ENCODE measurements around the gene PLBD1.

Gene PLBD1

DNA sequence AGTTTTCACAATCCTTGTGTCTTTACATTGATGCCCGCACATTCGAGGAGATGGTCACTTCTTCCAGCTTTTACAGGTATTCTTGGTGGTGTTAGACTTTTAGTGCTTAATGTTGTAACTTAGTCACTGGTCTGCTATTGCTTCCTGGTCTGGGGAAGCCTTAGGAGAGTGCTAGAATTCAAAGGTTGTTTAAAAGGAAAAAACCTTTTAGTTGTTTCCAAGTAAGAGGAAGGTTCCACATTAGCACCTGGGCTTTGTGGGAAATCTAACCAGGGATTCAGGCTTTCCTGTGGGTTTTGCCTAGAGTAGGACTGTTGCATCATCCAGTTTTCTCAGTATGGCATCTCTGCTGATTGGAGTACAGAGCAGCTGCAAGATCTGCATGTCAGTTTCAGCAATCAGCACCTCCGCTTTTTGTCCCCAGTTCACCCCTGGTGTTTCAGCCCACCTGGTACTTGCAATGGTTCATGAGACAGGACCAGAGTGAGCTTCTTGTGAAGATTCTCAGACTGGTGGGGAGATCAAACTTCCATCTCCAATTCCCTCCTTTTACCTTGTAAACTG, 44.0 kb upstream of the PLBD1 start:
- no peaks in the 10 kb centered on the region for H3K79me1 ChIP-seq (ENCODE audit: low read length)
- no CpG with 5 or more reads among the region's 3 CpGs for WGBS (ENCODE audit: extremely low coverage, insufficient coverage, low lambda C conversion rate)
- no peak overlapping the region for H2AK5ac ChIP-seq (ENCODE audit: low read length)
- H3K27me3 ChIP-seq (ENCODE audit: insufficient read depth, low read length, poor library complexity): no peaks in the 10 kb centered on the region
- H3K18ac ChIP-seq (ENCODE audit: low read length): no peak overlapping the region
- no peak overlapping the region for H3K56ac ChIP-seq (ENCODE audit: low read length)
- no peak for DNase-seq
- no peak overlapping the region for H3K27ac ChIP-seq (ENCODE audit: low read depth, low read length)
- no peak overlapping the region for H2BK15ac ChIP-seq (replicated peaks; ENCODE audit: low read depth)
- H3K4me3 ChIP-seq (ENCODE audit: low read length): no peak overlapping the region
- no peak overlapping the region for H3K9ac ChIP-seq (ENCODE audit: low read length)
- H3K79me2 ChIP-seq (ENCODE audit: control insufficient read depth, insufficient read depth, low read length): no peaks in the 10 kb centered on the region
- no peak overlapping the region for H2BK120ac ChIP-seq (ENCODE audit: low read depth, low read length)
- H3K23ac ChIP-seq (ENCODE audit: low read length): no peak overlapping the region
- H3K4me1 ChIP-seq (ENCODE audit: control insufficient read depth, low read depth, low read length): no peaks in the 10 kb centered on the region
- H3K36me3 ChIP-seq (ENCODE audit: control insufficient read depth, insufficient read depth, low read length): no peaks in the 10 kb centered on the region
- H4K8ac ChIP-seq (ENCODE audit: low read depth, low read length): no peak overlapping the region
- H4K5ac ChIP-seq (ENCODE audit: low read length): no peak overlapping the region
- H2BK5ac ChIP-seq (ENCODE audit: low read length): no peak overlapping the region
- H3K4ac ChIP-seq (ENCODE audit: low read depth, low read length): no peak overlapping the region
- H3K4me2 ChIP-seq (ENCODE audit: low read length): no peak overlapping the region

DNA sequence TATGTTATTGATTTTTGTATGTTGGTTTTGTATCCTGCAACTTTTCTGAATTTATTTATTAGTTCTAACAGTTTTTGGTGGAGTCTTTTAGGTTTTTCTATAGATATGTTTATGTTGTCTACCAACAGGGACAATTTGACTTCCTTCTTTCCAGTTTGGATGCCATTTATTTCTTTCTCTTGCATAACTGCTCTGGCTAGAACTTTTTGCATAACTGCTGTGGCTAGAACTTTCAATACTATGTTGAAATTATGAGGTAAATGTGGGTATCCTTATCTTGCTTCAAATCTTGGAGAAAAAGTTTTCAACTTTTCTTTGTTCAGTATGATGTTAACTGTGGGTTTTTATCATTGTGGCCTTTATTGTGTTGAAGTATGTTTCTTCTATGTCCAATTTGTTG, 39.9 kb upstream of the PLBD1 start:
- Histone ChIP-seq H3K79me1 (ENCODE audit: low read length) (no peaks in the 10 kb centered on the region), H2BK120ac (ENCODE audit: low read depth, low read length) (no peak overlapping the region), H2BK15ac (replicated peaks; ENCODE audit: low read depth) (no peak overlapping the region), H3K4me3 (ENCODE audit: low read length) (no peak overlapping the region), H3K9ac (ENCODE audit: low read length) (no peak overlapping the region), H3K27ac (ENCODE audit: low read depth, low read length) (no peak overlapping the region), H4K8ac (ENCODE audit: low read depth, low read length) (no peak overlapping the region), H2AK5ac (ENCODE audit: low read length) (no peak overlapping the region), H3K4me2 (ENCODE audit: low read length) (no peak overlapping the region), H2BK5ac (ENCODE audit: low read length) (no peak overlapping the region), H3K4ac (ENCODE audit: low read depth, low read length) (no peak overlapping the region), H3K79me2 (ENCODE audit: control insufficient read depth, insufficient read depth, low read length) (no peaks in the 10 kb centered on the region), H3K56ac (ENCODE audit: low read length) (no peak overlapping the region), H3K36me3 (ENCODE audit: control insufficient read depth, insufficient read depth, low read length) (no peaks in the 10 kb centered on the region), H3K27me3 (ENCODE audit: insufficient read depth, low read length, poor library complexity) (no peaks in the 10 kb centered on the region), H4K5ac (ENCODE audit: low read length) (no peak overlapping the region), H3K4me1 (ENCODE audit: control insufficient read depth, low read depth, low read length) (no peaks in the 10 kb centered on the region), H3K23ac (ENCODE audit: low read length) (no peak overlapping the region), H3K18ac (ENCODE audit: low read length) (no peak overlapping the region)
- no peak for DNase-seq

- peak; percentile 4 for DNase-seq
- no CpG with 5 or more reads among the region's 3 CpGs for WGBS (ENCODE audit: extremely low coverage, insufficient coverage, low lambda C conversion rate)
- no peaks in the 10 kb centered on the region for H3K4me1 ChIP-seq (ENCODE audit: control insufficient read depth, low read depth, low read length)
These were observed 37.8 kb upstream of the PLBD1 start for GRCh38 chr12:14605401-14605989.

DNA sequence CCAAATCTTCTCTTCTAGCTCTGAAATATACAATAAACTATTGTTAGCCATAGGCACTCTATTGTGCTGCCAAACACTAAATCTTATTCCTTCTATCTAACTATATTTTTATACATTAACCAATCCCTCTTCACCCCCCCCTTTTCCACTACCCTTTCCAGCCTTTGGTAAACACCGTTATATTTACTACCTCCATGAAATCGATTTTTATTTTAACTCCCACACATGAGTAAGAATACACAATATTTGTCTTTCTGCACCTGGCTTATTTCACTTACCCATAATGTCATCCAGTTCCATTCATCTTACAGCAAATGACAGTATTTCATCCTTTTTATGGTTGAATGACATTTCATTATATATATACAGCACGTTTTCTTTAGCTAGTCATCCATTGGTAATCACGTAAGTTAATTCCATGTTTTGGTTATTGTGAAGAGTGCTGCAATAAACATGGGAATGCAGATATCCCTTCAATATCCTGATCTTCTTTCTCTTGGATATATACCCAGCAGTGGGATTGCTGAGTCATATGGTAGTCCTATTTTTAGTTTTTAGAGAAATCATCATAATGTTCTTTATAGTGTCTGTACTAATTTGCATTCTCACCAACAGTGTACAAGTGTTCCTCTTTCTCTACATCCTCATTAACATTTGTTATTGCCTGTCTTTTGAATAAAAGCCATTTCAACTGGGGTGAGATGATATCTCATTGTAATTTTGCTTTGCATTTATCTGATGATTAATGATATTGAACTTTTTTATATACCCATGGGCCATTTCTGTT, 34.2 kb upstream of the PLBD1 start:
- Histone ChIP-seq H3K18ac (ENCODE audit: low read length) (no peak overlapping the region), H2BK15ac (replicated peaks; ENCODE audit: low read depth) (no peak overlapping the region), H3K4me3 (ENCODE audit: low read length) (no peak overlapping the region), H3K79me2 (ENCODE audit: control insufficient read depth, insufficient read depth, low read length) (no peaks in the 10 kb centered on the region), H3K36me3 (ENCODE audit: control insufficient read depth, insufficient read depth, low read length) (no peaks in the 10 kb centered on the region), H3K27me3 (ENCODE audit: insufficient read depth, low read length, poor library complexity) (no peaks in the 10 kb centered on the region), H3K23ac (ENCODE audit: low read length) (no peak overlapping the region), H3K27ac (ENCODE audit: low read depth, low read length) (no peak overlapping the region), H4K5ac (ENCODE audit: low read length) (no peak overlapping the region), H2BK120ac (ENCODE audit: low read depth, low read length) (no peak overlapping the region), H3K9ac (ENCODE audit: low read length) (no peak overlapping the region), H3K56ac (ENCODE audit: low read length) (no peak overlapping the region), H2BK5ac (ENCODE audit: low read length) (no peak overlapping the region), H3K4me2 (ENCODE audit: low read length) (no peak overlapping the region), H3K79me1 (ENCODE audit: low read length) (no peaks in the 10 kb centered on the region), H2AK5ac (ENCODE audit: low read length) (no peak overlapping the region), H3K4ac (ENCODE audit: low read depth, low read length) (no peak overlapping the region), H3K4me1 (ENCODE audit: control insufficient read depth, low read depth, low read length) (no peaks in the 10 kb centered on the region), H4K8ac (ENCODE audit: low read depth, low read length) (no peak overlapping the region)
- DNase-seq: no peak
- 100% methylated on average over 2 of the region's 4 CpGs for WGBS (ENCODE audit: extremely low coverage, insufficient coverage, low lambda C conversion rate)

More at GRCh38 chr12:14605401-14605989, 37.8 kb upstream of the PLBD1 start:
- Histone ChIP-seq H2AK5ac (ENCODE audit: low read length) (no peak overlapping the region), H2BK15ac (replicated peaks; ENCODE audit: low read depth) (no peak overlapping the region), H3K18ac (ENCODE audit: low read length) (no peak overlapping the region), H3K79me1 (ENCODE audit: low read length) (no peaks in the 10 kb centered on the region), H4K5ac (ENCODE audit: low read length) (no peak overlapping the region), H3K4me2 (ENCODE audit: low read length) (no peak overlapping the region), H3K56ac (ENCODE audit: low read length) (no peak overlapping the region), H3K4me3 (ENCODE audit: low read length) (no peak overlapping the region), H3K79me2 (ENCODE audit: control insufficient read depth, insufficient read depth, low read length) (no peaks in the 10 kb centered on the region), H3K4ac (ENCODE audit: low read depth, low read length) (no peak overlapping the region), H3K23ac (ENCODE audit: low read length) (no peak overlapping the region), H3K27ac (ENCODE audit: low read depth, low read length) (no peak overlapping the region), H3K9ac (ENCODE audit: low read length) (no peak overlapping the region), H2BK5ac (ENCODE audit: low read length) (no peak overlapping the region), H2BK120ac (ENCODE audit: low read depth, low read length) (no peak overlapping the region), H4K8ac (ENCODE audit: low read depth, low read length) (no peak overlapping the region), H3K27me3 (ENCODE audit: insufficient read depth, low read length, poor library complexity) (no peaks in the 10 kb centered on the region), H3K36me3 (ENCODE audit: control insufficient read depth, insufficient read depth, low read length) (no peaks in the 10 kb centered on the region)

GRCh38 chr12:14597480-14597879, 29.8 kb upstream of the PLBD1 start:
- no peak overlapping the region for H3K56ac ChIP-seq (ENCODE audit: low read length)
- H3K18ac ChIP-seq (ENCODE audit: low read length): no peak overlapping the region
- H3K79me2 ChIP-seq (ENCODE audit: control insufficient read depth, insufficient read depth, low read length): no peaks in the 10 kb centered on the region
- H3K23ac ChIP-seq (ENCODE audit: low read length): no peak overlapping the region
- no peak overlapping the region for H3K4ac ChIP-seq (ENCODE audit: low read depth, low read length)
- no peak overlapping the region for H4K5ac ChIP-seq (ENCODE audit: low read length)
- H3K27ac ChIP-seq (ENCODE audit: low read depth, low read length): no peak overlapping the region
- no peak overlapping the region for H2BK5ac ChIP-seq (ENCODE audit: low read length)
- H3K4me1 ChIP-seq (ENCODE audit: control insufficient read depth, low read depth, low read length): no peaks in the 10 kb centered on the region
- no peaks in the 10 kb centered on the region for H3K27me3 ChIP-seq (ENCODE audit: insufficient read depth, low read length, poor library complexity)
- WGBS (ENCODE audit: extremely low coverage, insufficient coverage, low lambda C conversion rate): no CpG with 5 or more reads among the region's 3 CpGs
- no peak overlapping the region for H2AK5ac ChIP-seq (ENCODE audit: low read length)
- no peak for DNase-seq
- H3K9ac ChIP-seq (ENCODE audit: low read length): no peak overlapping the region
- H4K8ac ChIP-seq (ENCODE audit: low read depth, low read length): no peak overlapping the region
- H3K4me3 ChIP-seq (ENCODE audit: low read length): no peak overlapping the region
- no peaks in the 10 kb centered on the region for H3K36me3 ChIP-seq (ENCODE audit: control insufficient read depth, insufficient read depth, low read length)
- H3K4me2 ChIP-seq (ENCODE audit: low read length): no peak overlapping the region
- H3K79me1 ChIP-seq (ENCODE audit: low read length): no peaks in the 10 kb centered on the region
- H2BK120ac ChIP-seq (ENCODE audit: low read depth, low read length): no peak overlapping the region
- H2BK15ac ChIP-seq (replicated peaks; ENCODE audit: low read depth): no peak overlapping the region
